Hepatic stellate cell (primary cell): Measurements from ENCODE around the gene HEBP2.

Experiments used
- DNase-seq: peaks from one replicate; pipeline ENCODE4 v3.0.0; 2011; ENCODE audit warnings: low spot score

The HEBP2 gene

GRCh38 chr6:138397128-138398122, 6.6 kb upstream of the HEBP2 start:
- DNase-seq, result no peak

- DNase-seq, result peak; percentile 36
Observed at GRCh38 chr6:138400326-138400725, 3.7 kb upstream of the HEBP2 start.

GRCh38 chr6:138401960-138402837, 1.8 kb upstream of the HEBP2 start:
- no peak for DNase-seq

GRCh38 chr6:138402838-138403187, 1.2 kb upstream of the HEBP2 start:
- no peak for DNase-seq

GRCh38 chr6:138403324-138403800, 661 bp upstream of the HEBP2 start:
- DNase-seq, result peak; percentile 42

- DNase-seq, result no peak
Observed at GRCh38 chr6:138404666-138405337, 779 bp downstream of the HEBP2 start.

DNA sequence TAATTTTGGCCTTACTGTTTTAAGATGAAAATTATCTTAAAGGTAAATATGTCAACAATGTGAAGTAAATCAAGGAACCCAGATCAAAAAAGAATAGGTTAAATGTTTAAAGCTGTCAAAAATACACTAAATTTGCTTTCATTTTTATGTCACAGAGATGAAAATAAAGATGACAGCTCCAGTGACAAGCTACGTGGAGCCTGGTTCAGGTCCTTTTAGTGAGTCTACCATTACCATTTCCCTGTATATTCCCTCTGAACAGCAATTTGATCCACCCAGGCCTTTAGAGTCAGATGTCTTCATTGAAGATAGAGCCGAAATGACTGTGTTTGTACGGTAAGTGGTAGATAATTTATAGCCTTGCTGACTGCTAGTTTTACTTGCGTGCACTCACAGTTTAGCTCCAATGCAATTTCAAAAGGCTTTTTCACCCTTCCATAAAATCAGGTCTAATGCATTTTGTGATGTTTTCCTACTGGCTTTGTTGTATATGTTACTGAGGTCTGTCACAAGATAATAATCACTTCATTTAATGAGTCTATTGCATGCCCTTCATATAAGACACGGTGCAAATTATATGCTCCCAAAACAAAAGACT, 1.9 kb downstream of the HEBP2 start:
- DNase-seq, result no peak

DNA sequence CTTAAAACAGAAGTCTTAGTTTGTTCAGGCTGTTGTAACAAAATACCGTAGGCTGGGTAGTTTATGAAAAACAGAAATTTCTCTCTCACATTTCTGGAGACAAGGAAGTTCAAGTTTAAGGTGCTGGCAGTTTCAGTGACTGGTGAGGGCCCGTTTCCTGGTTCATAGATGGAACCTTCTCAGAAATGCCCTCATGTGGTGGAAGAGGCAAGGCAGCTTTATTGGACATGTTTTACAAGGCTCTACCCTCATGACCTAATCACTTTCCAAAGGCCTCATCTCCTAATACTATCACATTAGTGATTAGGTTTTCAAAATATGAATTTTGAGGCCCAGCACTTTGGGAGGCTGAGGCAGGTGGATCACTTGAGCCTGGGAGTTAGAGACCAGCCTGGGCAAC, 2.4 kb downstream of the HEBP2 start:
- no peak for DNase-seq

- no peak for DNase-seq
Observed at GRCh38 chr6:138410048-138410735, 6.2 kb downstream of the HEBP2 start.

GRCh38 chr6:138410972-138411880, 7.2 kb downstream of the HEBP2 start:
- DNase-seq, result peak; percentile 48

GRCh38 chr6:138415125-138415524, 11.1 kb downstream of the HEBP2 start:
- DNase-seq, result no peak

DNA sequence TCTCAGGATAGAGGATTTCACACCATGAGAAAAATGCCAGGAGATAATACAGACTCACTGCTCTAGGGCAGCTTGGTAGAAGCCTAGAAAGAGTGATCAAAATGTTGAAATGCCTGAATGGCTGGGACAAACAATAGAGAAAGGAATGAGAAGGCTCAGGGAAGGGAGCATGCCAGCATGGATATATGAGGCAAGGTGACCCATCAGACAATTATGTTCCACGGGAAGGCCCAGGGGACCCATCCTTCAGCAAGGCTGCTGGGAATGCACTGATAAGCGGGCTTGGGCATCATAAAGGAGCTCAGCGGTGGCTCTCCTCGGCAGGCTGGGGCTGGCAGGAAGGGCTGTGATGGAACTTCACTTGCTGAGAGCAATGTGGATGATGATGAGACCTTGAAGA, 12.2 kb downstream of the HEBP2 start:
- no peak for DNase-seq

- no peak for DNase-seq
Observed at GRCh38 chr6:138417493-138418117, 13.6 kb downstream of the HEBP2 start.

DNA sequence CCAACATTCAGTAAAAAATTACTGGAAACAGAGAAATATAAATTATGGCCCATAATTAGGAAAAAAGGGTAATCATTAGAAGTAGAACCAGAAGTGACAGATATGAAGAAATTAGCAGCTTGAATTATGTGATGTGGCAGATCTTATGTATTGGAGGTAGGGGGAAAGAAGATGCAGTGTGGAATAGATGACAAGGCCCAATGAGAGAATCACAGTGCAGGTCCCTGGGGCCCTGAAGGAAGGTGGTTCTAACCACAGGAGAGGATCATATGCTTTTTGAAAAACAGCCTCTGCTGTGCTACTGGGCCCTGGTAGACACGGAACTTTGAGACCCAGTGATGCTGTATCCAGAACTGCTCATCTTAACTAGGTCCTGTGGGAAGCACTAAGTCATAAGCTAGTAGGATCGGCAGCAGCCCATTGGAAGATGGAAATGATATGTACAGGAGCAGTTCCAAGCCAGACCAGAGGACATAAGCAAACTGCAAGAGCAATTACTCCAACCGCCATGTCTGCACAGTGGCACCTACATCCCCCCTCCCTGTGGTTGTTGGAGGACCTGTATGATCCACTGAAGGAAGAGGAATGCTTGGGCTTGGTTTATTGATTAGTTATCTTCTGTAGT, 14.2 kb downstream of the HEBP2 start:
- DNase-seq, result no peak

GRCh38 chr6:138419766-138420165, 15.7 kb downstream of the HEBP2 start:
- DNase-seq, result no peak

DNA sequence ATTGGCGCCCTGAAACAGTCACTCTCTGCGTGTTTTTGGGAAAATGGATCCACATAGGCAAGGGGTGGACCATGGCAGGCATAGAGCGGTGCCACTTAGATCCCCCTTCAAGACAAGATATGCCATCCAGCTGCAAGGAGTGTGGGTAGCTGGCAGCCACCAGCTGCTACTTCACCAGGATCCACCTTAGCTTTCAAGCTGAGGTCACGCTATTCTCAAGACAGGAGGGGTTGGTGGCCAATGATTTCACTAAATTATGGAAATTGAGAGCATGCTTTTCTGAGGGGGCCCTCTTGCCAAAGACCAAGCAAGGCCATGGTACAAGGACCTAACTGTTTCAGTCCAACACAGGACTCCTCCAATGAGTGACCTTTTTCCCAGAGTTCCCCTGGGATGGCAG, 16.3 kb downstream of the HEBP2 start:
- no peak for DNase-seq

DNA sequence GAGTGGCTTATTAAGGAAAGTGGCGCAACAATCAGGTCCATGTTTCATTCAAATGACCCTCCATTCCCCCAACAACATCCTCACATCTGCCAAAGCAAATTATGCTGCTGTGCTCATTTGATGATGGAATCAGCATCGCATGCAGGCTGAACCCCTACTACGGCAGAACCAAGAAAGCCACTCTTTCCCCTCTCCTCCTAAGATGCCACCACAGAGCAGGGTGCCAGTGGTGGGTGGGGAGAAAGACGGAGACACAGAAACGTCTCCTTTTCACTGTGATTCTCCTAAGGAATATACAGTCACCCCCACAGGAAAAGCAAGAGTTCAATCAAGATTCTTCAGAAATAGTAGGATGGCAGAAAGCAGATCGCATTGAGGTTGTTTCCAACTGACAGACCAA, 17.1 kb downstream of the HEBP2 start:
- DNase-seq, result no peak

DNA sequence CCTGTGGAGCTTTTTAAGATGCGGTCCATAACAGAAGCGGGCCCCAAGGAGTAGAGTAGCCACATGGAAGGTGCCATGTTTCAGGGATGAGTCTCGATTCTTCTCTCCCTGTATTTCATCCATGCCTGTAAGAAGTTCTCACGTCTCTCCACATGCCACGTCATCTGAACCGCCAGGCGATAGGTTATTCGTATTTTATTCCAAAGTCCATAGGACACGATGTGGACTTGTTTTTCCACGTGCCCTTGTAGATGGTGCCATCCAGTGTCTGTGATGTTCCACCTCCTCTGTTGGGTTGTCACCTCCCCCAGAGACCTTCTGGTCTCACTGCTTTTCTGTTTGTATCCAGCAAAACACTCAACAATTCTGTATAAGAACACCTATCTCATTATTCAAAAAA, 17.6 kb downstream of the HEBP2 start:
- DNase-seq, result no peak

DNA sequence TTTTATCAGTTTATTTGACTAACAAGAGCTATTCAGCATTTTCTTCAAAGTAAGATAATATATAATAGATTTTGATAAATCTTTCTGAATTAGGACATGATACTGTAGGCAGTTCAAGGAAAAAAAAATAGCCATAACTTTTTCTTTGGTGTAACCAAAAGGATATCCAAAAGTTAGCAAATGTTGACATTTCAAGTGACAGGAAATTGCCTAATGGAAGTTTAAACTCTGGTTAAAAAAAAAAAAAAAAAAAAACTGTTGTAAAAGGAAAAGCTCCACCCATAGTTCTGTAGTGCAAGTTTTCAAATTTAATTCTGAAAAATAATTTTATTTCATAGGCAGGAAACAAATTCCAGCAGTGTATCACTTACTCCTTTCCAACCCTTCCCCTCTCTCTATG, 18.8 kb downstream of the HEBP2 start:
- DNase-seq, result no peak
